HepG2 (cell line): ENCODE results near the gene RAD1. TPM values are rescaled to one million over a fixed set of nuclear protein-coding genes. Genes with fewer than 3 reads are reported as not detected.

ENCODE experiments used
- AKNA ChIP-seq: sonication (generic); formaldehyde crosslinking; IDR thresholded peaks from 2 replicates; pipeline ENCODE4 v1.4.0; 2020; ENCODE audit warnings: missing genetic modification reagents, borderline replicate concordance
- ATAD3A ChIP-seq: sonication (generic); formaldehyde crosslinking; IDR thresholded peaks from 2 replicates; pipeline ENCODE4 v1.4.0; 2020; ENCODE audit warnings: missing genetic modification reagents
- ESRRA ChIP-seq: sonication (generic); formaldehyde crosslinking; IDR thresholded peaks from 2 replicates; pipeline ENCODE4 v1.5.1; 2020; ENCODE audit warnings: mild to moderate bottlenecking, low read depth, missing genetic modification reagents
- FOXP4 ChIP-seq: sonication (generic); formaldehyde crosslinking; IDR thresholded peaks from 2 replicates; pipeline ENCODE4 v1.4.0; 2020; ENCODE audit warnings: missing genetic modification reagents
- MXD4 ChIP-seq: IDR thresholded peaks from 2 replicates; pipeline ENCODE4 v1.6.1; 2016; ENCODE audit warnings: mild to moderate bottlenecking, missing biosample characterization, missing genetic modification reagents
- MXI1 ChIP-seq: IDR thresholded peaks from 3 replicates; pipeline ENCODE4 v1.6.1; 2012; ENCODE audit warnings: low read depth, low read length, inconsistent platforms, borderline replicate concordance
- PRMT3 ChIP-seq: sonication (generic); formaldehyde crosslinking; IDR thresholded peaks from 2 replicates; pipeline ENCODE4 v1.8.1; 2022; ENCODE audit warnings: low read depth, mild to moderate bottlenecking, moderate library complexity, missing genetic modification reagents, borderline replicate concordance
- SKI ChIP-seq: fragments of 450-650 bp; IDR thresholded peaks from one replicate; pipeline ENCODE4 v1.6.1; 2018; ENCODE audit warnings: mild to moderate bottlenecking; ENCODE audit not compliant: partially characterized antibody
- SMAD3 ChIP-seq: sonication (generic); formaldehyde crosslinking; IDR thresholded peaks from 2 replicates; pipeline ENCODE4 v1.4.0; 2020; ENCODE audit warnings: missing genetic modification reagents
- ZBTB21 ChIP-seq: sonication (generic); formaldehyde crosslinking; IDR thresholded peaks from 2 replicates; pipeline ENCODE4 v1.4.0; 2020; ENCODE audit warnings: missing genetic modification reagents
- ZNF207 ChIP-seq: fragments of 450-650 bp; IDR thresholded peaks from 2 replicates; pipeline ENCODE4 v1.6.1; 2016; ENCODE audit warnings: antibody characterized with exemption, borderline replicate concordance
- ZNF232 ChIP-seq: sonication (generic); formaldehyde crosslinking; IDR thresholded peaks from 2 replicates; pipeline ENCODE4 v1.4.0; 2020; ENCODE audit warnings: missing genetic modification reagents, borderline replicate concordance
- ZNF282 ChIP-seq: fragments of 450-650 bp; IDR thresholded peaks from 2 replicates; pipeline ENCODE4 v1.6.1; 2018; ENCODE audit not compliant: partially characterized antibody
- ZNF34 ChIP-seq: sonication (generic); formaldehyde crosslinking; IDR thresholded peaks from 2 replicates; pipeline ENCODE4 v1.4.0; 2020; ENCODE audit warnings: mild to moderate bottlenecking, missing genetic modification reagents, borderline replicate concordance
- ZNF644 ChIP-seq: IDR thresholded peaks from 2 replicates; pipeline ENCODE4 v1.6.1; 2016; ENCODE audit warnings: low read depth
- polyA plus RNA-seq, 8 experiments: library from polyadenylated mRNA; depleted of rRNA in 3 of 8; stranded (reverse) in 7 of 8; unstranded in 1 of 8; fragments of >200 nt; fragmentation: Illumina TruSeq in 4 of 8; extraction: Trizol in 4 of 8; gene quantifications; 2 replicates each; pipeline versions ENCODE4 v1.2.1 to v1.2.3, GENCODE V29; 2011 to 2016; ENCODE audit warnings: low read depth in 4 of 8, missing spikeins in 1 of 8, mixed read lengths in 1 of 8; ENCODE audit not compliant: insufficient read depth in 1 of 8
- total RNA-seq, 5 experiments: library from RNA; depleted of rRNA; stranded (reverse); fragments of >200 nt; fragmentation: Illumina TruSeq; extraction: Trizol; gene quantifications; 2 replicates each; pipeline ENCODE4 v1.2.3, GENCODE V29; 2016; ENCODE audit warnings: low read depth in 1 of 5
- TF ChIP-seq, protein P1 (sequence below): sonication (generic); formaldehyde crosslinking; IDR thresholded peaks from 2 replicates; pipeline ENCODE4 v1.5.0; 2020; ENCODE audit warnings: mild to moderate bottlenecking, missing genetic modification reagents
- TF ChIP-seq, protein P2 (sequence below): sonication (generic); formaldehyde crosslinking; IDR thresholded peaks from 2 replicates; pipeline ENCODE4 v1.4.0; 2020; ENCODE audit warnings: missing genetic modification reagents
- TF ChIP-seq, protein P3 (sequence below): IDR thresholded peaks from 2 replicates; pipeline ENCODE4 v1.6.1; 2016; ENCODE audit warnings: missing biosample characterization, missing genetic modification reagents, low read depth

The RAD1 gene
- total and polyA plus RNA-seq, 2 of the 13 experiments (the other 11 are each of a cell fraction or from before 2014, with no cell fraction given) = 14.7 to 39.1 TPM

DNA sequence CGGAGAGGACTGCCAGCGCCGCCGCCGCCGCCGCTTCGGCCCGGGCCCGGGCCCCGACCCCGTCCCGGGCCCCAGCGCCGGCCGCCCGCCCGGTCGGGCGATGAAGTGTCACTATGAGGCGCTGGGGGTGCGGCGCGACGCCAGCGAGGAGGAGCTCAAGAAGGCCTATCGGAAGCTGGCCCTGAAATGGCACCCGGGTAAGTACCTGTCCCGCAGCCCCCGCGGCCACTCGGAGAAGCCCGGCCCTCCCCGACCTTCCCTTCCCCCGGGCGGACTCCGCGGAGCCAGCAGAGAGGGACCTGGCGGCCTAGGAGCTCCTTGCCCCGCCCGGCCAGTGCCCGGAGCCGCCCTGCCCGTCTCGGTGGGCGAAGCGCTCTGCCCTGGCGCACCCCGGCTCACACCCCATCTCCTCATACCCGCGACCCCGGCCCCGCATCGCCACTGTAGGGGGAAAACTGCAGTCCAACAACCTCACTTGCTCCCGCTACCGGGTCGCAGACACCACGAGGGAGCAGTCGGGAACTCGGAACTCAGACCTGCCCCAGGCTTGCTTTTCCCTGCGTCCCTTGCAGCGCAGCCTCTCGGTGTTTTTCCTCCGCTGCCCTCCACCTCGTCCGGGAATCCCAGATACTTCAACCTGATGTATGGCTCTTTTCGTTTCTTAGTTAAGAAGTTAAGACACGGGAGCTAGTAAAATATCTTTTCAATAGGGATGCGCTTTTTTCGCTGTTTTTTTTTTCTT is 14.6 kb upstream of the RAD1 start (continued):
- TF ChIP-seq ZNF34 (CRISPR knock-in tag) (no peak), AKNA (no peak), ZBTB21 (CRISPR knock-in tag) (no peak), SKI (no peak), MXD4 (CRISPR knock-in tag) (no peak), MXI1 (0 out of 3 replicates have a peak, but pooled peaks have one; percentile 21), PRMT3 (CRISPR knock-in tag) (no peak), ESRRA (CRISPR knock-in tag) (0 out of 2 replicates have a peak, but pooled peaks have one; percentile 36), SMAD3 (CRISPR knock-in tag) (no peak), ZNF644 (CRISPR knock-in tag) (no peak), FOXP4 (CRISPR knock-in tag) (no peak), ZNF232 (CRISPR knock-in tag) (0 out of 2 replicates have a peak, but pooled peaks have one; percentile 50), ZNF207 (no peak), ZNF282 (no peak), ATAD3A (CRISPR knock-in tag) (no peak)
- TF ChIP-seq, protein P1, sequence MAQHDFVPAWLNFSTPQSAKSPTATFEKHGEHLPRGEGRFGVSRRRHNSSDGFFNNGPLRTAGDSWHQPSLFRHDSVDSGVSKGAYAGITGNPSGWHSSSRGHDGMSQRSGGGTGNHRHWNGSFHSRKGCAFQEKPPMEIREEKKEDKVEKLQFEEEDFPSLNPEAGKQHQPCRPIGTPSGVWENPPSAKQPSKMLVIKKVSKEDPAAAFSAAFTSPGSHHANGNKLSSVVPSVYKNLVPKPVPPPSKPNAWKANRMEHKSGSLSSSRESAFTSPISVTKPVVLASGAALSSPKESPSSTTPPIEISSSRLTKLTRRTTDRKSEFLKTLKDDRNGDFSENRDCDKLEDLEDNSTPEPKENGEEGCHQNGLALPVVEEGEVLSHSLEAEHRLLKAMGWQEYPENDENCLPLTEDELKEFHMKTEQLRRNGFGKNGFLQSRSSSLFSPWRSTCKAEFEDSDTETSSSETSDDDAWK = no peak
- TF ChIP-seq, protein P2, sequence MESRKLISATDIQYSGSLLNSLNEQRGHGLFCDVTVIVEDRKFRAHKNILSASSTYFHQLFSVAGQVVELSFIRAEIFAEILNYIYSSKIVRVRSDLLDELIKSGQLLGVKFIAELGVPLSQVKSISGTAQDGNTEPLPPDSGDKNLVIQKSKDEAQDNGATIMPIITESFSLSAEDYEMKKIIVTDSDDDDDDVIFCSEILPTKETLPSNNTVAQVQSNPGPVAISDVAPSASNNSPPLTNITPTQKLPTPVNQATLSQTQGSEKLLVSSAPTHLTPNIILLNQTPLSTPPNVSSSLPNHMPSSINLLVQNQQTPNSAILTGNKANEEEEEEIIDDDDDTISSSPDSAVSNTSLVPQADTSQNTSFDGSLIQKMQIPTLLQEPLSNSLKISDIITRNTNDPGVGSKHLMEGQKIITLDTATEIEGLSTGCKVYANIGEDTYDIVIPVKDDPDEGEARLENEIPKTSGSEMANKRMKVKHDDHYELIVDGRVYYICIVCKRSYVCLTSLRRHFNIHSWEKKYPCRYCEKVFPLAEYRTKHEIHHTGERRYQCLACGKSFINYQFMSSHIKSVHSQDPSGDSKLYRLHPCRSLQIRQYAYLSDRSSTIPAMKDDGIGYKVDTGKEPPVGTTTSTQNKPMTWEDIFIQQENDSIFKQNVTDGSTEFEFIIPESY (CRISPR knock-in tag) = no peak
- TF ChIP-seq, protein P3, sequence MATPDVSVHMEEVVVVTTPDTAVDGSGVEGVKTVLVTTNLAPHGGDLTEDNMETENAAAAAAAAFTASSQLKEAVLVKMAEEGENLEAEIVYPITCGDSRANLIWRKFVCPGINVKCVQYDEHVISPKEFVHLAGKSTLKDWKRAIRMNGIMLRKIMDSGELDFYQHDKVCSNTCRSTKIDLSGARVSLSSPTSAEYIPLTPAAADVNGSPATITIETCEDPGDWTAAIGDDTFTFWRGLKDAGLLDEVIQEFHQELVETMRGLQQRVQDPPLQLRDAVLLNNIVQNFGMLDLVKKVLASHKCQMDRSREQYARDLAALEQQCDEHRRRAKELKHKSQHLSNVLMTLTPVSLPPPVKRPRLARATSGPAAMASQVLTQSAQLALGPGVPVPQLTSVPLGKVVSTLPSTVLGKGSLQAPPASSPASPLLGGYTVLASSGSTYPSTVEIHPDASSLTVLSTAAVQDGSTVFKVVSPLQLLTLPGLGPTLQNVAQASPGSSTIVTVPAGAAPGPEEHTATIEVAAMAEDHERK (CRISPR knock-in tag) = no peak
